GM12878 (cell line): Measurements from ENCODE around the gene NAT9. TPM values are rescaled to one million over a fixed set of nuclear protein-coding genes. Genes with fewer than 3 reads are reported as not detected.

Experiments used
- ATAC-seq: fragments of 200-7000 bp; cut with Tn5 transposase; 3 replicates; pipeline ENCODE4 v1.9.1; 2020; ENCODE audit warnings: mild to moderate bottlenecking, moderate library complexity
- BruUV-seq: library from RNA; stranded (reverse); fragments of 400-500 nt; replicated peaks from 2 replicates; lab custom pipeline; 2021; lab: Mats Ljungman, UMichigan
- CTCF ChIA-PET: fragments of 300-600 bp; sonication (Branson Sonifier 250); formaldehyde crosslinking; extraction: SDS; loops from one replicate; lab custom pipeline; 2021; ENCODE audit warnings: inconsistent platforms; lab: Yijun Ruan, JAX
- POLR2A ChIA-PET: fragments of 350-600 bp; formaldehyde crosslinking; extraction: SDS; loops from one replicate; lab custom pipeline; 2021; ENCODE audit warnings: inconsistent platforms; lab: Charles Lee
- RAD21 ChIA-PET: fragments of 300-600 bp; sonication (Branson Sonifier 250); formaldehyde crosslinking; loops from one replicate; lab custom pipeline; 2023; ENCODE audit warnings: antibody characterized with exemption; ENCODE audit not compliant: unreplicated experiment; lab: Charles Lee
- SMC1A ChIA-PET: fragments of 300-600 bp; sonication (Branson Sonifier 250); formaldehyde crosslinking; loops from one replicate; lab custom pipeline; 2023; ENCODE audit not compliant: unreplicated experiment, uncharacterized antibody; lab: Charles Lee
- DNase-seq: peaks from one replicate; pipeline ENCODE4 v3.0.0-alpha.2; 2011; ENCODE audit warnings: low read depth, low spot score
- FAIRE-seq: peaks from 3 replicates; lab custom pipeline; 2011; peaks lifted over from hg19 to GRCh38; lab: Jason Lieb, UNC
- H2AFZ ChIP-seq: 2 replicates; pipeline ENCODE4 v1.6.0; 2011; ENCODE audit warnings: low read depth, low read length, control low read depth; ENCODE audit not compliant: control insufficient read depth
- H3K27ac ChIP-seq: 2 replicates; pipeline ENCODE4 v1.5.1; 2011; ENCODE audit warnings: control low read depth; ENCODE audit not compliant: control insufficient read depth, insufficient read depth
- H3K27me3 ChIP-seq, 2 experiments: replicated peaks in 1 of 2; 2 replicates each; pipeline versions ENCODE4 v1.6.0 to v1.6.1; 2011; ENCODE audit warnings: low read length in 1 of 2; ENCODE audit not compliant: control insufficient read depth in 2 of 2, insufficient read depth in 2 of 2
- H3K36me3 ChIP-seq, 2 experiments: 2 replicates each; pipeline ENCODE4 v1.5.1; 2011; ENCODE audit warnings: low read length in 1 of 2; ENCODE audit not compliant: control insufficient read depth in 2 of 2, insufficient read depth in 2 of 2
- H3K4me1 ChIP-seq: 2 replicates; pipeline ENCODE4 v1.6.1; 2011; ENCODE audit warnings: mild to moderate bottlenecking, low read length, moderate library complexity, mixed read lengths; ENCODE audit not compliant: control insufficient read depth, insufficient read depth
- H3K4me2 ChIP-seq: 2 replicates; pipeline ENCODE4 v1.6.0; 2011; ENCODE audit warnings: control low read depth; ENCODE audit not compliant: control insufficient read depth, insufficient read depth
- H3K4me3 ChIP-seq: fragments of 200-600 bp; sonication (generic); 2 replicates; pipeline ENCODE4 v1.5.1; 2016
- H3K79me2 ChIP-seq: 2 replicates; pipeline ENCODE4 v1.6.0; 2011; ENCODE audit warnings: low read length; ENCODE audit not compliant: control insufficient read depth, insufficient read depth
- H3K9ac ChIP-seq: 2 replicates; pipeline ENCODE4 v1.8.0; 2011; ENCODE audit warnings: low read length, control low read depth, mixed read lengths; ENCODE audit not compliant: control insufficient read depth, insufficient read depth
- H3K9me3 ChIP-seq: replicated peaks from 3 replicates; pipeline ENCODE4 v1.5.1; 2011; ENCODE audit warnings: mild to moderate bottlenecking, low read length; ENCODE audit not compliant: control insufficient read depth, insufficient read depth
- H4K20me1 ChIP-seq: 2 replicates; pipeline ENCODE4 v1.6.0; 2011; ENCODE audit not compliant: control insufficient read depth, insufficient read depth
- EED ChIP-seq: sonication (generic); IDR thresholded peaks from 2 replicates; pipeline ENCODE4 v1.6.1; 2016; ENCODE audit warnings: antibody characterized with exemption, low read depth
- EP300 ChIP-seq, 2 experiments: fragments of 150-350 bp in 1 of 2; IDR thresholded peaks; 2 replicates each; pipeline ENCODE4 v1.6.1; 2011 to 2012; ENCODE audit warnings: low read depth in 2 of 2, low read length in 2 of 2, borderline replicate concordance in 1 of 2, improper control_type of control experiment in 1 of 2, inconsistent platforms in 1 of 2; ENCODE audit not compliant: control insufficient read depth in 1 of 2
- ETV6 ChIP-seq, 2 experiments: fragments of 450-650 bp in 1 of 2; IDR thresholded peaks in 1 of 2; conservative IDR thresholded peaks in 1 of 2; 2 replicates each; pipeline ENCODE4 v1.6.1; 2014; ENCODE audit warnings: antibody characterized with exemption in 1 of 2, borderline replicate concordance in 1 of 2, low read depth in 1 of 2, mild to moderate bottlenecking in 1 of 2, moderate library complexity in 1 of 2
- FOXM1 ChIP-seq: IDR thresholded peaks from 2 replicates; pipeline ENCODE4 v1.6.1; 2012; ENCODE audit warnings: low read depth, mild to moderate bottlenecking, inconsistent platforms, low read length, moderate library complexity
- HCFC1 ChIP-seq: fragments of 150-350 bp; IDR thresholded peaks from 2 replicates; pipeline ENCODE4 v1.6.1; 2014; ENCODE audit warnings: low read length
- JUNB ChIP-seq: IDR thresholded peaks from 2 replicates; pipeline ENCODE4 v1.6.1; 2016; ENCODE audit warnings: antibody characterized with exemption, mild to moderate bottlenecking
- MEF2A ChIP-seq: IDR thresholded peaks from 2 replicates; pipeline ENCODE4 v1.6.1; 2011; ENCODE audit warnings: low read depth, mild to moderate bottlenecking, low read length, moderate library complexity; ENCODE audit not compliant: insufficient read depth
- RAD21 ChIP-seq: IDR thresholded peaks from 2 replicates; pipeline ENCODE4 v1.6.1; 2011; ENCODE audit warnings: mild to moderate bottlenecking, low read depth, low read length, moderate library complexity; ENCODE audit not compliant: insufficient read depth
- RELB ChIP-seq: fragments of 450-650 bp; IDR thresholded peaks from 2 replicates; pipeline ENCODE4 v1.6.1; 2017; ENCODE audit warnings: low read depth, mild to moderate bottlenecking, moderate library complexity
- SREBF1 ChIP-seq: IDR thresholded peaks from 2 replicates; pipeline ENCODE4 v1.6.1; 2012; ENCODE audit warnings: mild to moderate bottlenecking, low read length
- YY1 ChIP-seq: IDR thresholded peaks from 2 replicates; pipeline ENCODE4 v1.6.1; 2011; ENCODE audit warnings: low read depth, mild to moderate bottlenecking, low read length
- ZNF687 ChIP-seq: fragments of 450-650 bp; IDR thresholded peaks from 2 replicates; pipeline ENCODE4 v1.6.1; 2017; ENCODE audit warnings: mild to moderate bottlenecking, moderate library complexity
- WGBS: methylation state at CpG from one replicate; pipeline ENCODE4 v1.1.6; 2016; ENCODE audit warnings: low lambda C conversion rate; ENCODE audit not compliant: insufficient replicate concordance, insufficient coverage; ENCODE audit errors: missing lambda C conversion rate; 5-methylcytosine and 5-hydroxymethylcytosine counted together
- in situ Hi-C: fragments of 300-500 bp; cut with MboI; formaldehyde crosslinking; loops from 9 replicates; pipeline ENCODE4 v1.14.3; 2018; ENCODE audit warnings: mixed read lengths
- intact Hi-C: fragments of 100-400 bp; cut with micrococcal nuclease; formaldehyde crosslinking; loops from one replicate; pipeline ENCODE4 v1.14.2; 2022; ENCODE audit not compliant: unreplicated experiment
- polyA plus RNA-seq, 11 experiments: library from polyadenylated mRNA; depleted of rRNA in 4 of 11; unstranded in 6 of 11; stranded (reverse) in 5 of 11; fragments of >200 nt; fragmentation: Nextera tagmentation in 4 of 11; fragmentation: Illumina TruSeq in 1 of 11; extraction: Ambion mirVana in 4 of 11; extraction: Trizol in 1 of 11; gene quantifications; 1 replicate in 1 of 11; 2 replicates in 10 of 11; pipeline versions ENCODE4 v1.2.1 to v1.2.3, GENCODE V29; 2011 to 2016; ENCODE audit warnings: inconsistent platforms in 2 of 11, missing spikeins in 2 of 11, low read depth in 1 of 11
- total RNA-seq, 4 experiments: library from RNA; depleted of rRNA in 3 of 4; stranded (reverse); fragments of >200 nt in 3 of 4; fragmentation: Illumina TruSeq in 1 of 4; extraction: Trizol in 1 of 4; gene quantifications; 2 replicates each; pipeline versions ENCODE4 v1.2.1 to v1.2.3, GENCODE V29; 2013 to 2021

NAT9 gene
- total and polyA plus RNA-seq, 10 of the 15 experiments (the other 5 are each of a cell fraction or from before 2014, with no cell fraction given) = 3.5 to 45.3 (median 27.3) TPM

- no peaks in the 10 kb centered on the region for H3K27me3 ChIP-seq
- H3K36me3 ChIP-seq = no peaks in the 10 kb centered on the region; a peak in 3 of 4 replicates
- FAIRE-seq (no peak), DNase-seq (no peak), ATAC-seq (no peak)
- in situ Hi-C loops (no loop called here), intact Hi-C loops (no loop called here)
- 91% methylated on average over 15 of the region's 15 CpGs for WGBS
- TF ChIP-seq ZNF687 = no peak
- TF ChIP-seq FOXM1 = no peak
- no peak for TF ChIP-seq EED
- no peak for TF ChIP-seq MEF2A
- no peak for TF ChIP-seq RELB
- TF ChIP-seq HCFC1 = no peak
- TF ChIP-seq EP300 (IDR thresholded peaks at IDR 0.05; ENCODE audit: borderline replicate concordance in 1 of 2, control insufficient read depth in 1 of 2, low read depth in 2 of 2, low read length in 2 of 2) = no peak
- TF ChIP-seq SREBF1 = no peak
- no peak for TF ChIP-seq ETV6 (conservative IDR thresholded peaks at IDR 0.05 in 1 of 2, IDR thresholded peaks at IDR 0.05 in 1 of 2; ENCODE audit: borderline replicate concordance in 1 of 2, low read depth in 1 of 2)
- no peak for TF ChIP-seq JUNB
- TF ChIP-seq YY1 = no peak
- TF ChIP-seq RAD21 = no peak
- ChIA-PET POLR2A (interaction anchor here (0.6 kb wide), 1 partner anchor 390 kb away, joined by 4 read pairs; no protein-coding TSS in a partner anchor), RAD21 (no interaction called here), SMC1A (no interaction called here), CTCF (interaction anchor here (1.0 kb wide), 1 partner anchor 50 kb away, joined by 3 read pairs; no protein-coding TSS in a partner anchor)
- H3K4me3 ChIP-seq = no peak overlapping the region
- H4K20me1 ChIP-seq = no peaks in the 10 kb centered on the region
- no peaks in the 10 kb centered on the region for H3K4me1 ChIP-seq
- no peaks in the 10 kb centered on the region for H3K79me2 ChIP-seq
- no peaks in the 10 kb centered on the region for H3K9me3 ChIP-seq
- no peak overlapping the region for H3K4me2 ChIP-seq
- no TSS peak for BruUV-seq
- H2AFZ ChIP-seq = no peak overlapping the region
- no peak overlapping the region for H3K27ac ChIP-seq
- no peak overlapping the region for H3K9ac ChIP-seq
Measured at GRCh38 chr17:74810699-74811485, 34.7 kb upstream of the NAT9 start.
